HG03108 (cell line): ENCODE results near the gene TNFRSF14.
A peak's percentile ranks its signal among the peaks of the same experiment; 100 is the strongest.

ENCODE experiments used
- ATAC-seq: cut with Tn5 transposase; IDR thresholded peaks from one replicate; pipeline ENCODE4 v1.9.1; 2021; ENCODE audit warnings: moderate library complexity; ENCODE audit not compliant: unreplicated experiment

Gene TNFRSF14

DNA sequence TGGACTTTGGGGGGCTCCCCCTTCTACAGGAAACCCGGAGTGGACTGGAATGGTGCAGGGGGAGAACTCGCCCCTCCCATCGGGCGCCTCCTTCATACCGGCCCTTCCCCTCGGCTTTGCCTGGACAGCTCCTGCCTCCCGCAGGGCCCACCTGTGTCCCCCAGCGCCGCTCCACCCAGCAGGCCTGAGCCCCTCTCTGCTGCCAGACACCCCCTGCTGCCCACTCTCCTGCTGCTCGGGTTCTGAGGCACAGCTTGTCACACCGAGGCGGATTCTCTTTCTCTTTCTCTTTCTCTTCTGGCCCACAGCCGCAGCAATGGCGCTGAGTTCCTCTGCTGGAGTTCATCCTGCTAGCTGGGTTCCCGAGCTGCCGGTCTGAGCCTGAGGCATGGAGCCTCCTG, at the start of gene TNFRSF14:
TNFRSF14 (plus strand) TSS at position 95 of the 401 bp plus-strand sequence; CDS start at position 389, 294 bp downstream.
- peak; percentile 13 for ATAC-seq

DNA sequence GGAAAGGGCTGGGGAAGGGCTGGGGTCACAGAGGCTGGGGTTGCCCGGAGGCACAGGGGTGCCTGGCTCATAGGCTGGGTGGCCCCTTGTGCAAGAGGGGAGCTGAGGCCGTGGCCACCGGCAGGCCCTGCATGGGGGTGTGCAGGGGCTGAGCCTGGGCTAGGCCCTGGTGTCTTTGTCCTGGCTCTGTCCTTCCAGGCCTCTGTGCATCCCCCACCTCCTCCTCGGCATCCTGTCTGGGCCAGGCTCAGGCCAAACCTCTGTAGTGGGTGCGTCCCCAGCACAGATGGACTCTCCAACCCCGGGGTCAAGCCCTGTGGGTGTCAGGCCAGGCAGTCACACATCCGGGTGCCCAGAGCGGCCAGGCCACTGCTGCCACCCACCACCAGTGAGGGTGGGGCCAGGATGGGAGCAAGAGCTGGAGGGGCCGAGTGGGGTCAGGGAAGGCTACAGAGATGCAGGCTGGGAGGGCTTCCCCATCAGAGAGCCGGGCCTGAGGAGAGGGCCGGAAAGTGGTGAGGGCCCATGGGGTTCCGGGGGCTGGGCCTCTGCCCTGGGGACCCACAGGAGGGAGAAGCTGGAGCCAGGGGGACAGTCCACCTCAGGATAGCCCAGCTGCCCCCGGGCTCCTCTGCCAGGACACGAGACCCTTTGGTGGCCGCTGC, 49.1 kb upstream of the TNFRSF14 start:
- no peak for ATAC-seq

DNA sequence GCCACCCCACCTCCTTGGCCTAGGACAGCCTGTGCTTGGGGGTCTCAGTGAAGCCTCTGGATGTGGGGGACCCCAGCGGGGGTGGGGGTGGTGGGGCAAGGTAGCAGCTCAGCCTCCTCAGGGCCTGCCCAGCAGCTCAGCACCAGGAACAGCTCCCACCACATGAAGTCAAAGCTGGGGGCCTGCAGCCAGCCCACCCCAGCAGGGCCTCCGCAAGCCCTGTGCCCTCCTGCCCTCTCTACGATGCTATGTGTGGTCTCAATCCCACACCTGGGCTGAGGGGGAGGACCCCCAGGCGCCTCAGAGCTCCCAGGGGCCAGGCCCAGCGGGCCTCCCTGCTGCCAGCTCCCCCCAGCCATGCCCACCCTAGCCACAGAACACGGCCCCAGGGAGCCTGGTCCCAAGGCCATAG, 48.4 kb upstream of the TNFRSF14 start:
- no peak for ATAC-seq

DNA sequence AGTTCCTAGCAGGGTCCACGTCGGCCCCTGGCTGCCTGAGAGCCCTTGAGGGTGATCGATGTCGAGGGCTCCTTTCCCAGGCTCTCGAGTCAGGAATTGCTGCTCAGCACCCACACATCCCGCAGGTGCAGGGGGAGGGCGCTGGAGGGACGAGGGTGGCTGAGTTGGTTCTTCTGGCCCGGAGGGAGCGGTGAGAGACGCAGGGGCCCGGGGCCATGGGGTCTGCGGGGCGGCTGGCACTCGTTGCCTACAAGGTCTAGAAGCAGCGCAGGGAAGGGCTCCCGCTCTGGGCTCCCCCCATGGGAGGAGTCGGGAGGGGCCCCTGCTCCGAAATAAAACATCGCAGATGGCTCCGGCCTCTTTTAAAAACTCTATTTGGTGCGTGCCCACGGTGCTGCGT, 48.0 kb upstream of the TNFRSF14 start:
- ATAC-seq: no peak

DNA sequence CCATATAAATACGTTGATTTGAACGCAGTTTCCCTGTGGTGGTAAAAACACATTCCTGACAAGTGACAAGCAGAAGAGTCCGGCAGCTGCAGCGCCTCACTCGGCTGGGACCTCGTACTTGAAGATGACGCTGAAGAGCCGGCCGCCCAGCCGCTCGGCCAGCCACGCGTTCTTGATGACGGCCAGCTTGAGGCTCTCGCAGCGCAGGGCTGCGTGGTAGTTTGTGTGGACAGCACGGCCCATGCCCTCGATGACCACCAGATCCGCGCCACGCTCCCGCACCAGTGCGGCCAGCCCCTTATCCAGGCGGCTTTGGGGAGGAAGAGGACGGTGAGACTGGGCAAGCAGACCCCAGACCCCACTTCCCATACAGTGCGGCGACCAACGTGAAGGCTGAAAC, 47.4 kb upstream of the TNFRSF14 start:
- ATAC-seq: no peak

DNA sequence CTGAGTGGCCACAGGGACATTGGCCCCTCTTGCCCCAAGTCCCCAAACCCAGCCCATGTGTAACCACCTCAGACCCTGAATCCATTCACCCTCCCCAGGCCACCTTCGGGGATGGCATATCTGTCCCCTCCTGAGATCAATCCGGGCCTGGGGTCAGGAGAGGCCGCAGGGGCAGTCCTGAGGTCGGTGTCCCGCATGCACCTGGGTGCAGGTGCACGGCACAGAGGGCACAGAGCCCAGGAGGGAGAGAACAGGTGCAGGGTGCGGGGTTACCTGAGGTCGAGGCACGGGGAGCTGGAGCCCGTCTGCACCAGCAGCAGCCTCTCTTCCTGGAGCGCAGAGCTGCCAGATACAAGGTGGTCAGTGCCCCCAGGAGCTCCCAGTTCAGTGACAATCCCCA, 46.6 kb upstream of the TNFRSF14 start:
- ATAC-seq: no peak

DNA sequence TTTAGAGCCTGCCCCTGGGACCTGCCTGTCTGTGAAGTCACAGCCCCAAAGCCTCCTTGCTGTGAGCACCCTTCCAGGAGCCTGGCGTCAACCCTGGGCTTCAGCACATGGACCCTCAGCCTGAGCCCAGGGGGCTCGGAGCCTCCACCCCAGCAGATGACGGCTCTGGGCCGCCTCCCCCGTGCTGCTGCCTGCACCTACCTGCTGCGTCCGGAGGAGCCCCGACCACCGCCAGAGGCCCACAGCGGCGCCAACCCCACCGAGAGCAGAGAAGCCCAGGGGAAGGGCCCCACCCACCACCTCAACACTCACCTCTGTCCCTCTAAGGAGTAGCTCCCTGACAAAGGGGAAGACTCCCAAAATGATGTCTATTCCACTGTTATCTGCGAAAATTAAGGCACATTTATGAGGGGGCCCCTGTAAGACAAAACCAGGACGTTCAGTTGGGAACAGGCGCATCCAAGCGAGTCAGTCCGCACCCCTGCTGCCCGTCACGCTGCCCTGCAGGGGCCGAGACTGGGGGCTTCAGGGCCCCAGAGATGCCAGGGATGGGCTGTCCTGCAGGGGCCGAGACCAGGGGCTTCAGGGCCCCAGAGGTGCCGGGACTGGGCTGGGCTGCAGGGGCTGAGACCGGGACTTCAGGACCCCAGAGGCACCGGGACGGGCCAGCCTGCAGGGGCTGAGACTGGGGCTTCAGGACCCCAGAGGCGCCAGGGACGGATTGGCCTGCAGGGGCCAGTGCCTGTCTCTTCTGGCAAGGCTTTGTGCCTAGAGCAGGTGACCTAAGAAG, 45.6 kb upstream of the TNFRSF14 start:
- no peak for ATAC-seq

DNA sequence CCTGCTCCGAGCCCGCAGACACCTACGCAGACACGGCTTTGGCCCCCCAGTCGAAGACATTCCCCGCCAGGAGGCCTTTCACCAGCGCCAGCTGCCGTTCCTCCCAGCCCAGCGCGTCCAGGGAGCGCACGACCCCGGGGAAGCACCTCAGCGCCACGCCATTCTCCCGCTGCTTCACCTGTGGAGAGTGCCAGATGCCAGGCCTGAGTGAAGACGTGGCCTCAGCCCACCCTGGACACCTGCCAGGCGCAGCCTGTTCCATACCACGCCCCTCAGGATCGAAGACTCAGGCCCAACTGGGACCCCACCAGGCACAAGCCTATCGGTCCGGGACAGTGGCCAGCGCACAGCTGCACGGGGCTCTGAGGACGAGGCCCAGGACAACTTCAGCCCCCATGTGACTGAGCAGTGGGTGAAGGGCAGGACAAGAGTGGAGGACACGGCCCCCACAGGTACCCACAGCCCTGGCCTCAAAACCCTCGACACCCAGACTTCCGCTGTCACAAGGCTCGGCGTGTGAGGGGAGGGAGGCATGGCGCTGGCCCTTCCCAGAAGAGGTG, 43.2 kb upstream of the TNFRSF14 start:
- no peak for ATAC-seq

DNA sequence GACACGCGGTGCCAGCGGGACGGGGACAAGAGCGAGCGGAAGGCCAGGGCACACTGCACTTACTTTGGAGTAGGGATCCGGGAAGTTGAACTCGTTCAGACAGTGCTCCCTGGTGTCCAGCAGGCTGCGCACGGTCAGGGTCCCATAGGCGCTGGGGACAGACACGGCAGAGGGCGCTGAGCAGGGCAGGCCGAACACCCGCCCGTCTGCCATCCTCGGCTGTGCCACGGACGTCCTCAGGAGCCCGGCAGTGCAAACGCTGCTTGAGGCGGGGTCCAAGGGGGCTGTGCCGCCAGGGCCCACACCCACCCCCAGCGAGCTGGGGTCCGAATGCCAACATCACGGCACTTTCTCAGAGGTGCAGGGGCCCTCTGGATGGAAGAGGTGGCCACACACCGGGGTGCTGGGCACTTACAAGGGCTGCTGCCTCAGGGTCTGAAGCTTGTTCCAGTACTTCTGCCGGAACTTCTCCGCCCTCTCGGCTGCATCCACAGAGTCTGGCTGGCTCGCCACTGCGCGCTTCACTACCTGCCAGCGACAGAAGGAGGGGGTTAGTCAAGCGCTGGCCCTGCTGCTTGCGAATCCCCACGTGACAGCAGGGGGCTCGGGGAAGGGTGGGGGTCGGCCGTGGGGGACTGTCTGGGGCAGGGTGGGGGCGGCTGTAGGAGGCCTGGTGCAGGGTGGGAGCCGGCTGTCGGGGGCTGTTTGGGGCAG, 42.1 kb upstream of the TNFRSF14 start:
- ATAC-seq: no peak

DNA sequence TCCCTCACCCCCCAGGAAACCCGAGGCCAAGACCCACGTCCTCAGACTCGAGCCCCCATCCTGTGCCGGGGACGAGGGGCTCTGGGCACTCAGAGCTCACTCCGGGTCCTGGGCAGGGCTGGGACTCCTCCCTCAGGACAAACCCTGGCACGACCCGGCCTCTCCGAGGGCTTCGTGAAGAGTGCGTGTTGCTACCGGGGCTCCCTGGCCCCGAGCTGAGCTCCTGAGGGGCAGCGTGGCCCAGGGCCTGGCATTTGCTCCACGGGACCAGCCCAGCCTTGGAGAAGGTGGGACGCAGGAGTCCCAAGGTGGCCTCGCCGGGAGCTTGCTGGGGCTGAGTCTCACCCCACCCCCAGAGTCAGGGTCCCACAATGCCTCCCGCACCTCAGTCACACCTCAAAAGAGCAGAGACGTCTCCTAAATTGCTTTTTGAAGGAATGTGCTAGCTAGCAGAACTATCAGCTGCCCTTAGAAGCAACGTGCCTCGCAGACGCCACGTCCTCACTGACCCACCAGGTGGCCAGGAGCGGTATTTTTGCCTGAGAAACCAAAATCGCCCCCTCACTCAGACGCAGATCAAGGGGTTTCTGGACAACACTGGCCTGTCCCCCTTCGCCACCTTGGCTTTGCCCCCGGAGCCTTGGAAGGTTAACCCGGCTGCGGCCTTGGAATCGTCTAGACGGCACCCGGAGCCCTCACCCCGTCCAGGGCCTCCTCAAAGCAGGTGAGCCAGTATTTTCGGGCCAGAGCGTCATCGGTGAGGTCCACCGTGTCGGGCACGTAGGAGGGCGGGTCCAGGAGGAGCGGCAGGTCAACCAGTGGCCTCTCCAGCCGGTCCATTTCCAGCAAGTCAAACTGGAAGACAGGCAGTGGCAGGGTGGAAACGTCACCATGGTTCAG, 41.1 kb upstream of the TNFRSF14 start:
- no peak for ATAC-seq

DNA sequence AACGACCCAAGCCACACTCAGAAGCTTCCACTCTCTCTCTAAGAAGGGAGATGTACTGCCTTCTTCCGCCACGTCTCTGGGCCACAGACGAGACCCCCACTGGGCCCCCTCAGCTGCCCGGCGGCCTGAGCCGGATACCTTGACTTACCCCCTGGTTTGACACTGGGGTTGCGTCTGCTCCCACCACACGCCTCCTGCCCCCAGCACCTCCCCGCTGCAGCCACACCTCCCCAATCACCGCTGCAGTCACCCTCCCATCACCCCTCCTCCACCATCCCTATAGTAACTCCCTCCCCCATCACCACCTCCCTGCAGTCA, 40.4 kb upstream of the TNFRSF14 start:
- no peak for ATAC-seq

DNA sequence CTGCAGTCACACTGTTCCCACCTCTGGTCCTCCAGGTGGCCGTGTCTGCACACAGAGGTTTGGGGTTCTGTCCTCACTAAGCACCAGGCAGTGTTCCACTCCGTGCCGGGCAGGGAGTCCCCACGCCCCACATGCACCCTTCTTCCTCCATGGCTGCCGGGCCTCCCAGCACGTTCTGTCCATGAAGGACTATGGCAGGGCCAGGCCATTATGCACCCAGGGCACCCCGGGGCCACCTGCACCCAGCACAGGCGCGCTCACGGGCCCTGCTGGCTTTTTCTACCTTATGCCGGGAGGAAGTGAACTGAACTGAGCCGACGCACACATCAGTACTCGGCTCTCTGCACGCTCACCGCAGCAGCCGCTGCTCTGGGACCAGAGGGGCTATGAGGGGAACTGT, 40.0 kb upstream of the TNFRSF14 start:
- no peak for ATAC-seq

DNA sequence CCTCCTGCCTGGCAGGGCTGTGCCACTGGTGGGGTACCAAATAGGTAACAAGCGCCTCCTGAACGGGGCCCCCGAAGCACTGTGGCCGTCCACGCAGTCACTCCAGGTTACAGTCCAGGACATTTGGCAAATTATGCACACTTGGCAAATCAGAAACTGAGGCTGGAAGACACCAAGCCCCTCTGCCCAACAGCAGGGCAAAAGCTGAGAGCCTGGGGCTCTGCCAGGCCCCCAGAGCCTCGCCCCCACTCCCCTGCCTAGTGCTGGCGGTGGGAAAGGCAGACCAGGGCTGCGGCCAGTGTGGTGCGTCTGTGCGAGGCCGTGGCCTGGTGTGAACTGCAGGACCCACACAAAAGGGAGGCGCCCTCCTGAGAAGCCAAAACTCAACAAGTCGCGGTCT, 39.2 kb upstream of the TNFRSF14 start:
- ATAC-seq: no peak

DNA sequence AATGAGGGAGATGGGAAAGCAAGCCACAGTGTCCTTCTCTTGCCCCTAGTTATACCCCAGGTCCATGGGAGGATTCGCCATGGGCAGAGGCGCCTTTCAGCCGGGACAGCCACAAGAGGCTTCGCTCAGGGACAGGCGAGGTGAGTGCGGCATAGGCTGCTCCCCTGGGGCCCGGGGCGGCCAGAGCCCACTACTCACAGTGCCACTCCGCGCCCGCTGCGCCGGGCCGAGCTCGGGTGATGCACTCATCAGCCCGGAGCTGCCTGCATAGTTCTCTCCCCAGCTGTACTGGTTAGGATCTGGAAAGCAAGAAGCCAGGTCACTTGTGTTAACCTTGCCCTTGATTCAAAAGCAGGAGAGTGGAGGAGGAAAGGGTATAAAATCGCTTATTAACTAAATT, 38.2 kb upstream of the TNFRSF14 start:
- no peak for ATAC-seq

DNA sequence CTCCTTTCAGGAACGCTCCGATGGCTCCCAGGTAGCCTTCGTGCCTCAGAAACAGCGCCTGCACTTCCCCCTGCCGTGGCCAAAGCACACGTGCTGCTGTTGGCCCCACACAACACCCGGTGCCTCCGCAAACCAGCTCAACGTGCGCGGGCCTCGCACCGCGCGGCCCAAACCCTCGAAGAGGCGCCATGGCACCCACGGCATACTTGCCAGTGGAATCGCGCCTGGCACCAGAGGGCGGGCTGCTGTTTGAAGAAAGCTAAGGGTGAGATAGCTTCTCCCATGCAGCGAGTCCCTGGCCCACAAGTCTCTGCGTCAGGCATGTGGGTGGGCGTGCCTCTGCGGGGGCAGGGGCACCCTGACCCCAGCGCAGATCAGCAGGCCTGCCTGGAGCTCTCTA, 37.6 kb upstream of the TNFRSF14 start:
- ATAC-seq: no peak

DNA sequence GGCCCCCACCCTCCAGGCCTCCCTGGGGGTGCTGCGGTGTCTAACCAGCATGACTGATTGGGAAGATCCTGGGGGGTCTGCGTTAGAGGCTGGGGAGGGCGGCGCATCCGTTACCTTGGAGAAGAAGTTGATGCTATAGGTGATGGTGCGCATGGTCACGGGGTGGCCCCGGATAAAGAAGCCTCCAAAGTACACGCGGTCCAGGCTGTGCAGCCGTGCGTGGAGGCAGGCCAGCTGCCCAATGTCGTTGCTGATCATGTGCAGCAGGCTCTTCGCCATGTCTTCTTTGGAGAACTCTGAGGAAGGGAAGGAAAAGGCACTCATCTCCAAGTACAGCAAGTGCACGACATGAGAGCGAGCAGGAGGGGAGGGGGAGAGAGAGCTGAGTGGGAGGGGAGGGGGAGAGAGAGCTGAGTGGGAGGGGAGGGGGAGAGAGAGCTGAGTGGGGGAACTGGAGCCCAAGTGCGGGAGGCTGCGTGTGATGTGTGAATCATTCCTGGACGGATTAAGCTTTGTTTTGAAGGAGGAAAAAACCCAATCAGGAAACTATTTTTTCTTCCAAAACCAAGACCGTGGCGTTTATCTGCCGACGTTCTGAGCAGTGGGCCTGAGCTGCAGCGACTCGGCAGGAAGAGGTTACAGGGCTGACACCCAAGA, 37.0 kb upstream of the TNFRSF14 start:
- ATAC-seq: no peak

DNA sequence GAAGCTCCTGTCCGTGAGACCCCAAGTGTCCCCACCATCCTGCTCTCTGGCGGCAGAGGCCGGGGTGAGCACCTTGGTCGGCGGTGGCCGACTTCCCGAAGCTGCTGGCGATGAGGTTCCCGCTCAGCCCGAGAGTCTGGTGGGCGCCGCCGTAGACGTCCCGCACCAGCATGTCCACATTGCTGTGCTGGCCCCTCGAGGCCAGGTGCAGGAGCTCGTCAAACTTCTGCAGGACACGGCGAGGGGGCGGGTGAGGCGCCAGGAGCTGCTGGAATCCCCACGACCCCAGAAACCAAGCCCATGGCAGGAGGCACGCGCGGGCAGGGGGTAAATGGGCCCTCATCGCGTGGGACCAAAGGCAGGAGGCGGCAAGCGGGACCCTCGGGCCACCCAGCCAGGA, 36.4 kb upstream of the TNFRSF14 start:
- ATAC-seq: no peak

DNA sequence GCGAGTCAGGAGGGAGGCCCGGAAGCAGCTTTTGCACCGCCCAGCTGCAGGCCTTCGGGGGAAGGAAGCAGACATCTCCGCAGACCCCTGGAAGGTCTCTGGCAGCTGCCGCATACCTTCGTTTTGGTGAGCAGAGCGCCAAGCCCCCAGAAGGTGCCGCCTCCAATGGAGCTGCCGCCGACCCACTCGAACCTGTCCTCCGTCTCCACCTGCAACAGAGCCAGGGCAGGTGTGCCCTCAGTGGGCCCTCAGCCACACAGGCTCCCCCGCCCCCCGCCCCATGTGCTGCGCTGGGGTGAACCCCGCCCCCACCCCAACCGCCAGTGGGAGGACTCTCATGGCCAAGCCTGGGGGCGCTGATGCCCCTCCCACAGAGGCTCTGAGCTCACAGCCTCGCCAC, 36.0 kb upstream of the TNFRSF14 start:
- no peak for ATAC-seq

DNA sequence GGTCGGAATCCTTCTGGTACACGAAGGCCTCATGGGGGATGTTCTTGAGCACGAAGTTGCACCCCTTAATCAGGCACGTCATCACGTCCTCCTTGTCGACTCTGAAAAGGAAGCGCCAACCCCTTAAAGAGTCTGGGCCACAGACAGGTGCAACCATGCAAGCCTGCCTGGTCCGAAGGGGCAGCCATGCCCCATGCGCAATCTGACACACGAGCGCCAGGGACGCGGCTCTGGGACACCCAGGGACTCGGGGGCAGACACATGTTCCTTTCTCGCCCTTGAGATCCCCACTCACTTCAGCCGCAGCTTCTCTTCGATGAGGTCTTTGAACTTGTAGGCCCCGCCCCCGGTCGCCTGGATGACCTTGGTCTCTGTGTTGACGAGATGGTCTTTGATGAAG, 35.4 kb upstream of the TNFRSF14 start:
- ATAC-seq: no peak

DNA sequence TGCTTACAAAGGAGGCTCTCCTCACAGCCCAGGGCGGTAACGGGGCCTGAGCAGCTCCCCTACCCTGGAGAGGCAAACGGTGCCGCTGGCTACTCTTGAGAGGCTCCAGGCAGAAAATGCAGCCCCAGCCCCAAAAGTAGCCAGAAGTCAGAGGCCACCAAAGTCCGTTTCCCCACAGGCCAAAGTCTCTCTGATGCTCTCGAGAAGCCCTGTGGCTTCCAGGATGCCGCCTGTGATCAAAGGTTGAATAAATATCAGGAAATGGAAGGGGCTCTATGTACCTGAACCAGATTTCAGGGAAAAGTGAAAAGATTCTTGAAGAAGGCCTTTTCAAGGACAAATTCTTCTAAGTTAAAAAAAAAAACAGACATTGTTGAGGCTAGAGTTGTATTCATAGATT, 33.9 kb upstream of the TNFRSF14 start:
- no peak for ATAC-seq
